ENCODE data around the gene JARID2.
A peak's percentile ranks its signal among the peaks of the same experiment; 100 is the strongest.

The JARID2 gene

DNA sequence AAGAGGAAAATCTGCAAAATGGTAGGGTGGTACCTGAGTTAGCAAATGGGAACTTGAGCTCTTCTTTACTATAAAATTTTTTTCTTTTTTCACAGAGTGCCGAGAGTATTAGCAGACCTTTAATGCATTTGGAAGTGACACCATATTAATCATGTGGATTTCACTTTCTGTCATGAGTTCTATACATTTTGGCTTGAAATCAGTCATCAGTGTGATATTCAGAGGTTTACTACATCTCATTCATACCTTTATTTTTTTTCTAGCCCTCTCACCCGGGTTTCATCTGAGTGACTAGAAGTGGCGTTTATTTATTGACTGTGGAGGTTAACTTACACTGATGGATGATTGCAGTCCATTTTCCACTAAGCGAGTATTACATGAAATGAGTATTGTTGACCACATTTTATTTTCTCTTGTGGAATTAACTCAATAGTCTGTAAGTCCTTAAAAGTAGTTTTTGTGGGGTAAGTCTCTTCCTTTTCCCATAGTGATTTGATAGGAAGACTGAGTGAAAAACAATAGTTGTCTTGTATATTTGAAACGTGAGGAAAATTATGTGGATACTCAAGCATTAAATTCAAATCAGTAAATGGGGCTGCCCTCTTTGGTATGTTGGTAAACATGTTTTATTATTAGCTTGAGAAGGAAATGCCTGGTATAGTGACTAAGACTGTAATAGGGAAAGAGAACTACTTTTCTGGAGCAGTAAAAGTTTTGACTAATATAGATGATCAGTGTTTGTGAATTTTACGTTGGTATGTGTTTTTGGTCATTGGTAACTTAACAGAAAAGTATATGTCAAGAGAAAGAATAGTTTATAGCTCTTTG is 55.5 kb downstream of the JARID2 start:
- peaks cover 4% of the 10 kb centered on the region for H3K36me3 Mint-ChIP-seq
- H3K27ac Mint-ChIP-seq = peak overlapping the region; percentile 75
- no peaks in the 10 kb centered on the region for H3K27me3 Mint-ChIP-seq
- peak overlapping the region; percentile 36 for H3K4me3 Mint-ChIP-seq
- peaks cover 83% of the 10 kb centered on the region for H3K4me1 Mint-ChIP-seq (ENCODE audit: low read depth)
- H3K9me3 Mint-ChIP-seq (ENCODE audit: low read depth) = no peaks in the 10 kb centered on the region

DNA sequence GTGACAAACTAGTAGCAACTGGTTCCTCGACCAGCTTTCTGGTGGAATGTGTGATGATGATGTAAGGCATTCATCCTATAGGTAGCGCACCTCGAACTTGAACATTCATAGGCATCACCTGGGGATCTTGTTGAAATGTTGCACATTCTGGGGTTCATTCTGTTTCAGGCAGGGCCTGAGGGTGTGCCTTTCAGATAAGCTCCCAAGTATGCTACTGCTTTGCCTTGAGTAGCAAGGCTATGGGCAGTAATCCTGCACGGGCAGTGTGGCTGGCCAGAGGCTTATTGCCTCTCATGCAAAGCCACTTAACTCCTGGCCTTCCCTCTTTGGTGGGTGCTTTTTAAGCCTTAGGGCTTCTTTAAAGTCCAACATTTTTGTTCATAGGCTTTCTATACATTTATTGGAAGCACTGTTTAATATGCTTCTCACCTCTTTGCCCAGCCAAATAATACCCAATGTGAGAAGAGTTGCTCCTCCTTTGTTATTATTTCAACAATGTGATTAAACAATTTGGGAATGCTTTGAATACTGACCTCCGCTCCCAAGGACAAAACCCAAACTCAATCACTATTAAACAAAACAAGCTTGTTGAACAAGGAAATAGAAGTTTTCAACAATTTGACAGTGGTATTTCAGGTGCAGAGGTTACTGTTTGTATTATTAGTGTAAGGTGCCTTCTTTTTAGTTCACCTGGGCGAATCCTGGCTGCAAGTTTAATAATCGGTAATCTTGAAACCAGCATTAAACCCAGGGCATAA is 57.5 kb downstream of the JARID2 start:
- peak overlapping the region; percentile 17 for H3K27ac Mint-ChIP-seq
- H3K4me3 Mint-ChIP-seq = no peak overlapping the region

DNA sequence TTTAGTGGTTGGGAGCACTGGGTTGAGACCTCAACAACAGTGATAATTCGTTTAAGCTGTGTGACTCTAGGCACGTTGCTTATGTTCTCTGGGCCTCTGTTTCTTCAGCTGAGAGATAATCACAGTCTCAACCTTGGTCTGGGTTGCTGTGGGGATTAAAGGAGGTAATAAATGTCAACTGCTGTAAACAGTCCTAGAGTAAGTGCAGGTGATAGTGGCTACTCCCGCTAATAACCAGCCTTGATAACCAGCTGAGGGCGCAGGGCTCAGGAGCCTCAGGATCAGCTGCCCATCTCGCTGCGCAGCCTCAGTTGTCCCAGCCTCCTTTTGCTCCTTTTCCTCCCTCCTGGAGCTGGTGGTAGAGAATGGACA is 58.0 kb downstream of the JARID2 start:
- Mint-ChIP-seq H3K27ac (no peak overlapping the region), H3K27me3 (no peaks in the 10 kb centered on the region)

More for the DNA sequence above, 57.5 kb downstream of the JARID2 start:
- Mint-ChIP-seq H3K27me3 (no peaks in the 10 kb centered on the region), H3K9me3 (ENCODE audit: low read depth) (no peaks in the 10 kb centered on the region), H3K4me1 (ENCODE audit: low read depth) (peaks cover 78% of the 10 kb centered on the region), H3K36me3 (peaks cover 4% of the 10 kb centered on the region)

DNA sequence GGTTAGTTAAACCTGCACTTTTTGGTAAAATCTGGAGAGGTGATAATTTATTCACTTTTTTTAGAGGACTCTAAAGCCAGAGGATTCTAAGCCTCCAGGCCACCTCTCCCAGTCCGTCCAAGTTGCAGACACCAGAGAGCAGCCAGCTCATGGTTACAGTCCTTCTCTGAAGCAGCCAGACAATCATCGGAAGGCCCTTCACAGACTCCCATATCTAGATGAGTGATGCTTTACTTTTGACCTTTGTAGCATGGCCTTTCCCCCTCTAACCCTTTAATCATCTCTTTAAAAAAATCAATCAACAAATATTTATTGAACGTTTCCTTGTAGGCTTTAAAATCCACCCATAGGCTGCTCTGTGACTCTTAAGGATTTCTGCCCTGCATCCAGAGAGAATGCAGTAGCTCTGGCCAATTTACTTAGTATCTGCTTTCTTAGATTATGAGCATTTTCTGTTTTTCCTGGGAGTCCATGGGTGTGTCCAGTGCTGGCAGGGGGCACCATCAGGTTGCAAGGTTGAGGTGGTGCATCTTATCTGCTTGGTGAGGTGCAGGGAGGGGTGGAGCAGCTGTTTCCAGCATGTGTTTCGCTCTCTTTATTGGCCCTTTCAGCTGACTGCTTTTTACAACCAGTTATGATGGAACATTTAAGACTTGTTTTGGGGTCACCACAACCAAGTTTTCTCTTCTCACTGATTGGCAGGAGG is 58.6 kb downstream of the JARID2 start:
- H3K4me3 Mint-ChIP-seq = no peak overlapping the region
- no peaks in the 10 kb centered on the region for H3K27me3 Mint-ChIP-seq
- peaks cover 4% of the 10 kb centered on the region for H3K36me3 Mint-ChIP-seq

More for the DNA sequence above, 58.0 kb downstream of the JARID2 start:
- H3K4me3 Mint-ChIP-seq = no peak overlapping the region
- peaks cover 4% of the 10 kb centered on the region for H3K36me3 Mint-ChIP-seq
- H3K9me3 Mint-ChIP-seq (ENCODE audit: low read depth) = no peaks in the 10 kb centered on the region
- H3K4me1 Mint-ChIP-seq (ENCODE audit: low read depth) = peaks cover 80% of the 10 kb centered on the region

DNA sequence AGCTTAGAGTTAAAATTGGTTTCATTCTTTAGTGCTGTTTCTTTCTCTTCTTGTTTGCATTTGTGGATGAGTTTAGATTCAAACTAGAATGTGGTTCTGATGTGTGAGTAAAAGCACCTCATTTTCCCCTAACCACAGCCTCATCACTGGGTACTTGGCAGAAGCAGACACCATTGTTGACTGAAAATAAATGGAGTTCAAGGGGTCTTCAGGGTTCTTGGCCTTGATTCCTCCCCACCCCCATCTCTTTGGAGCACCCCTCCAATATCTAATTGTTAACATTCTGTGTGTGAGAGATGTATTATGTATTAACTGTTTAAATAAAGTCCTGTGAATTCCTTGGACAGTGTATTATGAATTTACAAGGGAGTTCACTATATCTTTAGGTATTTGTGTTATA is 59.6 kb downstream of the JARID2 start:
- peaks cover 6% of the 10 kb centered on the region for H3K36me3 Mint-ChIP-seq
- no peaks in the 10 kb centered on the region for H3K27me3 Mint-ChIP-seq
- peak overlapping the region; percentile 61 for H3K27ac Mint-ChIP-seq
- H3K9me3 Mint-ChIP-seq (ENCODE audit: low read depth) = no peaks in the 10 kb centered on the region
- H3K4me3 Mint-ChIP-seq = peak overlapping the region; percentile 36
- peaks cover 78% of the 10 kb centered on the region for H3K4me1 Mint-ChIP-seq (ENCODE audit: low read depth)

More for the DNA sequence above, 58.6 kb downstream of the JARID2 start:
- Mint-ChIP-seq H3K9me3 (ENCODE audit: low read depth) (no peaks in the 10 kb centered on the region), H3K4me1 (ENCODE audit: low read depth) (peaks cover 79% of the 10 kb centered on the region), H3K27ac (peak overlapping the region; percentile 7)

DNA sequence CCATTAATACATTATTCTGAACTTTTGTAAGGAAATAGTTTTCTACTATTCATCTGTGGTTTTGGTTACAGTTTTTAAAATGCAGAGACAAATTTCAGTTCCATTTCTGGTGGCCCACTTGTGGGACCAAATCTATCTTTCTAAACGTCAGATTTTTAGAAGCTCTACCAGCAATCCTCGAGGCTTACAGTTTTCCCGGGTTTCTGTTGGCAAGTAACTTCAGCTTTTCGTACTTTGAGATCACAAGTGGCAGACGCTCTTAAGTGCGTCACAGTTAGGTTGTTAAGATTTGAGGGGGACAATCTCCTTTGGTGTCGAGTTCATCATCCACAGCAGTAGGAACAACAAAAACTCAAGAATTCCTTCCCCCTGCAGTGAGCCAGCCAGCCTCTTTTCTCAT is 60.0 kb downstream of the JARID2 start:
- Mint-ChIP-seq H3K9me3 (ENCODE audit: low read depth) (no peaks in the 10 kb centered on the region), H3K4me1 (ENCODE audit: low read depth) (peaks cover 78% of the 10 kb centered on the region), H3K4me3 (peak overlapping the region; percentile 3), H3K27ac (peak overlapping the region; percentile 61), H3K36me3 (peaks cover 6% of the 10 kb centered on the region), H3K27me3 (no peaks in the 10 kb centered on the region)

DNA sequence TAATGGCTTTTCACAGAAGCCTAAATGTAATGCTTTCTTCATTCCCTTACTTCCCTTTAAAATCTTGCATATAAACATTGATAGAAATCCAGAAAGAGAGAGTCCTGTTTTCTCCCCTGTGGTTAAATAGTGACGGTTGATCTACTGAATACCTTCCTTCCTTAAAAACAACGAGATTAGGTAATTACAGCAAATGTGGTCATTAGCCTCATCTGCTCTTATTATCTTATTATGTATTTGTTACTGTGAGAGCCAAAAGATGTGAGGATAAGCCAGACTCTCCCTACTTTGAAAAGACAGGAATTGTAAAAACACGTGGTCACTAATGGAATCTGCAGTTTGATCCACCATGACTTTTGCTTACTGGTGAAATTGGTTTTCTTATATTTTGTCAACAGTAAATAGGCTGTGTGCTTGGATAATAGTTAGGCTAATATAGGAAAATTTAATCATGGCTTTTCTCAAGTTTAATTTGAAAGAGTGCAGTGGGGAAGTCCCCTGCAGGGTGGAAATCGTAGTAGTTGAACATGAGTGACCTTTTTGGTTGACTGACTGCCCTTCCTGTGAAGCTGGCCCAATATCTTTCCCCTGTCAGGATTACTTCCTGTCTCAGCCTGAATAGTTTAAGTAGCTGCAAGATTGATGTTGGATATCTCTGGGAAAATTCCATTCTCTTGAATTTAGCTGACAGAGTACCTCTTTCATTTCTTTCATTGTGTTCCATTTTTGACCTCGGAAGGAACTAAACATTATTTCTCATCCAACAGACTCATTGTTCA is 62.8 kb downstream of the JARID2 start:
- H3K9me3 Mint-ChIP-seq (ENCODE audit: low read depth) = no peaks in the 10 kb centered on the region
- peak overlapping the region; percentile 77 for H3K27ac Mint-ChIP-seq
- H3K4me3 Mint-ChIP-seq = peak overlapping the region; percentile 18
- H3K4me1 Mint-ChIP-seq (ENCODE audit: low read depth) = peaks cover 75% of the 10 kb centered on the region
- peaks cover 2% of the 10 kb centered on the region for H3K36me3 Mint-ChIP-seq
- H3K27me3 Mint-ChIP-seq = no peaks in the 10 kb centered on the region

DNA sequence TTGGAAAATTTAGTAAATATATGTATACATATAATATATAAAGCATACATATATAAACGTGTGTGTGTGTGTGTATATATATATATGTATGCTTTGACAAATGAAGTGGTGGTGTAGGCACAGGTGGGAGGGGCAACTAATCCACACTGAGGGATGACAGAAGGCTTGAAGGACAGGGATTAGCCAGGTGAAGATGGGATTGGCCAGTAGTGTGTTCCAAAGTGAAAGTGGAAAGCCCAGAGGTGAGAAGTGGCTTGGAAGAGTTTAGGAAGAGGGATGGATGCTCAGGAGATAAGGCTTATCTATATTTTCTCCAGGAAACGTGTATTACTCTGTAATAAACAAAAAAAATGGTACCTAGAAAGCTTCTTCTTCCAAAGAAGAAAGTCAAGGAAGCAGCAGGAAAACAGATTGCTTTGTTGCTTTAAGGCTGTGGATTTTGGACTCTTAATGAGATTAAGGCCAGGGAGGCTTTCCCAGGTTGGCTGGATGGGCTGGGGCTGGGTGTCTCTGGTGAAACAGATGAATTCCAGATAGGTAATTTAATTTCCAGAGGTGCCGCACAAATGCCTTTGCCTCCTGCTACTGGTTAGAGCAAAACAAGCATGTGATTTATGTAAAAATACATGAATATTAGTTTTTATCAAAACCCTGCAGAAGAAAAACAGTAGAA is 63.9 kb downstream of the JARID2 start:
- H3K27me3 Mint-ChIP-seq = no peaks in the 10 kb centered on the region
- H3K4me1 Mint-ChIP-seq (ENCODE audit: low read depth) = peaks cover 78% of the 10 kb centered on the region
- H3K36me3 Mint-ChIP-seq = peaks cover 5% of the 10 kb centered on the region
- no peak overlapping the region for H3K4me3 Mint-ChIP-seq
- no peaks in the 10 kb centered on the region for H3K9me3 Mint-ChIP-seq (ENCODE audit: low read depth)
- H3K27ac Mint-ChIP-seq = peak overlapping the region; percentile 82

DNA sequence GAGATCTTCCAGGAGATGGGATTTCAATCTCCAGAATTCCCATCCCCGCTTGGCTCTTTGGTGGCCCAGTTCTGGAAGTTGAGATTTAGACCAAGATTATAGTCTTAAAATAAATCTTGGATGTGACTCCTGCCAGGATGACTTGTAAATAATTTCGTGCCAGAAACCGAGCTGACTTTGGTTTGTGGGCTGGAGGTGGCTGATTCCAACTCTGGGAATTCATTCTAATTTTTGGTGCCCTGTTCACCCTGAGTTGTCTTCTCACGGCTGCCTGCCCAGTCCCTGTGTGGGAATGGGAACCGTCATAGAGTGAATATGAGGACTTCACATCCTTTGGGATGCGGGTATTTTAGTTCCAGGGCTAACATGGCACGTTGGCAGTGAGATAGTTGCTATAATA is 64.8 kb downstream of the JARID2 start:
- Mint-ChIP-seq H3K27ac (no peak overlapping the region), H3K4me1 (ENCODE audit: low read depth) (peaks cover 78% of the 10 kb centered on the region), H3K4me3 (no peak overlapping the region), H3K9me3 (ENCODE audit: low read depth) (no peaks in the 10 kb centered on the region), H3K27me3 (no peaks in the 10 kb centered on the region), H3K36me3 (peaks cover 5% of the 10 kb centered on the region)

DNA sequence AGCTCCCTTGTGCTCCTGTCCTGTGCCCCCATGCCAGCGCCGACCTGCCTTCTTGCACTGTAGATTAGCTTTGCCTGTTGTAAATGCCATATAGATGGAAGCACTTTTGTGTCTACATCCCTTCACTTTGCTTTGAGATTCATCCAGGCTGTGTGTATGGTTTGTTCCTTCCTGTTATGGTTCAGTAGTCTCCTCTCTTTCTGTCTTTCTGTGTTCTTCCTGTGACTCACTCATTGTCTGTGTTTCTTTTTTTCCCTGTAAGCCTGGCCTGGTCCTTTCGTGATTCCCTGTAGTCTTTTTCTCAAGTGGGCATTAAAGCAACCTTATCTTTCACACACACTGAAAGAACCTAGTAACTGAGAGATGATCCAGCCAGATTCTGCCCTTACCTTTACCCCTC is 66.6 kb downstream of the JARID2 start:
- Mint-ChIP-seq H3K4me1 (ENCODE audit: low read depth) (peaks cover 87% of the 10 kb centered on the region), H3K36me3 (peaks cover 5% of the 10 kb centered on the region), H3K9me3 (ENCODE audit: low read depth) (no peaks in the 10 kb centered on the region), H3K27me3 (no peaks in the 10 kb centered on the region), H3K27ac (peak overlapping the region; percentile 72), H3K4me3 (peak overlapping the region; percentile 17)

DNA sequence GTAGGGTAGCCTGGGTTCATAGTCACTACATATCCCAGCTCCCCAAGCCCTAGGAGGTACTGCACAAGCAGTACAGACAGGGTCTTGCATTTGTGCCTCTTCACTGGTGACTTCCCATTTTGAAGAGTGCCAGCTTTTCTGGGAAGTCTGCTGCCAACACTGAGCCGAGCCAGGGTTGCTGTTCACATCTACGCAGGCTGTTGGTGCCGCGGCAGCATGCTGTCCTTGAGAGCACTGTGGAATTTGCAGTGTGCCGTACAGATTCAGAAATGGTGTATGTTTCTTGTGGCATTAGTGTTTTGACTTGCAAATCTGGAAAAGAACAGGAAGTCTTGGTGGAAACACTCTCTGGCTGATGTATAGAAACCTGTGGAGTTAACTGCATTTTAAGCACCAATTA is 67.5 kb downstream of the JARID2 start:
- Mint-ChIP-seq H3K4me1 (ENCODE audit: low read depth) (peaks cover 87% of the 10 kb centered on the region), H3K4me3 (peak overlapping the region; percentile 49), H3K36me3 (peaks cover 5% of the 10 kb centered on the region), H3K27ac (peak overlapping the region; percentile 72), H3K27me3 (no peaks in the 10 kb centered on the region), H3K9me3 (ENCODE audit: low read depth) (no peaks in the 10 kb centered on the region)

DNA sequence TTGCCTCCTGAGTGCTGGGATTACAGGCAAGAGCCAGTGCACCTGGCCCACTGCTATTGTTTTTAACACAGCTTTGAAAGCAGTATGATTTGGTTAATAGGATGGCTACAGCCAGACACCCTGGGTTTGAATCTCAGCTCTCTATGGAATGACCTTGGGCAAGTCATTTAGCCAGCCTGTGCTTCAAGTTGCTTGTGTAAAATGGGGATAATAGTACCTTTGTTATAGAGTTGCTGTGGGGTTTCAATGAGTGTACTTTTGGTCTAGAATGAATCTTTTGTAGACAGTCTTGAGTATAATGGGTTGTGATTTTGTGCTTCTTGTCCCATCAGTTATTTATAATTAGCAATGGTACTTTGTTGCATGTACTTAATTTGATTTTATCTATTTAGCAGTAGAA is 70.9 kb downstream of the JARID2 start:
- Mint-ChIP-seq H3K27me3 (no peaks in the 10 kb centered on the region), H3K27ac (peak overlapping the region; percentile 88)

DNA sequence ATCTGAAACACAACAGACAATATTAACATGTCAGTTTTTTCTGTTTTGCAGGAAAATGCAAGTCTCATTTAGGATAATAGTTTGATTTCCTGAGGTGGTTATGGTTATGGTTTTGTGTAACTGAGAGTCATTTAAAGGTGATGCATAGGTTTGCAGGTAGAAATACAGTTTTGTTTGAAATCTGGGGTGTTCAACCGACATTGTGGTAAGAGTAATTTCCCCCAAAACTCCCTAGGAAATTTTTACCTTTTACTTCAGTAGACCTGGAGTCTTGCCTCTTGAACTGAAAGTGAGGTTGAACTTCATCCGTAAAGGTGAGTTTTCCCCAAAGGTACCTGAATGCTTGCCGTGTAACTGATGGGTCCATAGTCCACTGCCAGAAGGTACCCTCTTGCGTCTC is 71.4 kb downstream of the JARID2 start:
- Mint-ChIP-seq H3K9me3 (ENCODE audit: low read depth) (no peaks in the 10 kb centered on the region), H3K27ac (peak overlapping the region; percentile 88), H3K4me3 (peak overlapping the region; percentile 38), H3K36me3 (peaks cover 6% of the 10 kb centered on the region), H3K27me3 (no peaks in the 10 kb centered on the region), H3K4me1 (ENCODE audit: low read depth) (peaks cover 97% of the 10 kb centered on the region)

More for the DNA sequence above, 70.9 kb downstream of the JARID2 start:
- Mint-ChIP-seq H3K9me3 (ENCODE audit: low read depth) (no peaks in the 10 kb centered on the region), H3K4me1 (ENCODE audit: low read depth) (peaks cover 95% of the 10 kb centered on the region), H3K36me3 (peaks cover 6% of the 10 kb centered on the region), H3K4me3 (peak overlapping the region; percentile 38)

All from activated naive CD8-positive, alpha-beta T cell (primary cell).